Tibial nerve (tissue), 4 donors: ENCODE data around the gene FAM13A.

Source experiments
- CTCF ChIP-seq, 5 experiments: fragments of 200-600 bp in 3 of 5; fragments of 450-650 bp in 2 of 5; sonication (generic) in 3 of 5; IDR thresholded peaks; one replicate each; pipeline ENCODE4 v1.5.1; 2016 to 2019; ENCODE audit warnings: antibody characterized with exemption in 5 of 5, mild to moderate bottlenecking in 3 of 5, moderate library complexity in 2 of 5
- EP300 ChIP-seq, 2 donors: sonication (generic); formaldehyde crosslinking; IDR thresholded peaks; one replicate each; pipeline ENCODE4 v1.6.1; 2017; ENCODE audit warnings: antibody characterized with exemption in 2 of 2, mild to moderate bottlenecking in 1 of 2
- POLR2A ChIP-seq, 2 donors: fragments of 450-650 bp; IDR thresholded peaks; one replicate each; pipeline ENCODE4 v1.6.1; 2017; ENCODE audit warnings: antibody characterized with exemption in 2 of 2, mild to moderate bottlenecking in 2 of 2, moderate library complexity in 2 of 2

DNA sequence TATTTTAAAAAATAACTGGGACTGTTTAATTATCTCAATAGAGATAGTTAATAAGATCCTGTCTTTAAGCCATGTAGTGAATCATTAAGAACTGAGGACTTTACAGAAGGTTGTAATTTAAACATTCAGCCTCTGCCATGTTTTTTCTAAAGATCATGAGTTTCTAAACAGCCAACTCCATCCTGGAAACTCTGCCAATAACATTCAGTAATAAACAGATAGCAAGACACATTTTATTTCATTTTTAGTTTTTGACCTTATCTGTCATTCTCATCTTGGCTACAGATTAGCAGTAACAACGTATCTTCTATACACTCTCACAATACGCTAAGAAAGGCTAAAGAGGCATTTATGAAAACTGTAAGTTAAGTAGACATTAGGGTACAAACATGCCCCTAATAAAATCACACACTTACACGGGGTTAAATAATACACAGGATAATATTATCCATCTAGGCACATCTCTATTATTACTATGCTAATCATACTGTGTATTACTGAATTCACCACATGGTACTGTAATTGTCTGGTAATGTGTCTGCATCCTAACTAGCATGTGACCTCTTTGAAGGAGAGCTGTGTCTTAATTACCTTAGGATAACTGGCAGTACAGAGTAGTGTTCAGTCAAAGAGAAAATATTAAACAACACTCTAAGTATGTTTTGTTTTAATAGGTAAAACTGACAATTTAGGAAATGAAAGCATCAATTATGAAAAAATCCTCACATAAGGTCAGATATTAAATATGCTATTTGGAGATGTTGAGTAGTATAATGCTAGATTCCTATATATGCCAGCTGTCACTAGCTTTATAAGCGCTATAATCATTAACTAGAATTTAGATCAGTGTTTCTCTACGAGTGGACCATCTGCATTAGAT is 236.9 kb downstream of the FAM13A start:
- TF ChIP-seq CTCF (IDR thresholded peaks at IDR 0.05), result no peak
- no peak for TF ChIP-seq EP300 (IDR thresholded peaks at IDR 0.05)
- no peak for TF ChIP-seq POLR2A (IDR thresholded peaks at IDR 0.05)
